DOHH2 (cell line): Measurements from ENCODE around the gene RFWD3.

ENCODE experiments used
- CTCF ChIP-seq: fragments of 200-600 bp; sonication (generic); IDR thresholded peaks from one replicate; pipeline ENCODE4 v1.5.1; 2014; ENCODE audit warnings: antibody characterized with exemption, mild to moderate bottlenecking, low read depth, low read length; ENCODE audit not compliant: poor library complexity, severe bottlenecking
- EZH2phosphoT487 ChIP-seq: fragments of 200-600 bp; sonication (generic); IDR thresholded peaks from 2 replicates; pipeline ENCODE4 v1.6.1; 2017; ENCODE audit warnings: borderline replicate concordance, mild to moderate bottlenecking, antibody characterized with exemption, low read length, moderate library complexity, mixed read lengths

GRCh38 chr16:74608944-74609343 lies 57.7 kb downstream of the RFWD3 start:
- TF ChIP-seq CTCF (no peak), EZH2phosphoT487 (no peak)
